HL-60 (cell line): ENCODE measurements around the gene PPEF1.

ENCODE experiments used
- GABPA ChIP-seq: IDR thresholded peaks from 2 replicates; pipeline ENCODE4 v1.6.1; 2012; ENCODE audit warnings: low read depth
- TF ChIP-seq, protein P1 (sequence below): IDR thresholded peaks from one replicate; pipeline ENCODE4 v1.5.1; 2011; ENCODE audit warnings: low read length, control low read depth, inconsistent platforms; ENCODE audit not compliant: insufficient read depth

DNA sequence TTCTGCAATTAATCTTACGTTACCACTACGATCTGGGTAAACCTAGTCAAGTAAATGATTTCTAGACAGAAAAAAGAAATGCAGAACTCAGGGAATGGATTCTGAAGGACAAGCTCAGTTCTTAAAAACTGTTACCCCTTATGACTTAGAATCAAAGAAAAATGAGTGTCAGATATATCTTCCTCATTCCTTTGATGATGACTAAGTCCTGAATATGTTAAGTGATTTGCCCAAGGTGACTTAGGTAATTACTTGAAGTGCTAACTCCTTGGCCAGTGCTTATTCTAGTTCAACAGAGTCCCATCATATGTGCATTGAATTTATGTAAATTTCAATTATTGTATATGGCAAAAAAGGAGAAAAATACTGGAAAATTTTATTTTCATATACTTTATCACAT is 92.5 kb downstream of the PPEF1 start:
- TF ChIP-seq, protein P1, sequence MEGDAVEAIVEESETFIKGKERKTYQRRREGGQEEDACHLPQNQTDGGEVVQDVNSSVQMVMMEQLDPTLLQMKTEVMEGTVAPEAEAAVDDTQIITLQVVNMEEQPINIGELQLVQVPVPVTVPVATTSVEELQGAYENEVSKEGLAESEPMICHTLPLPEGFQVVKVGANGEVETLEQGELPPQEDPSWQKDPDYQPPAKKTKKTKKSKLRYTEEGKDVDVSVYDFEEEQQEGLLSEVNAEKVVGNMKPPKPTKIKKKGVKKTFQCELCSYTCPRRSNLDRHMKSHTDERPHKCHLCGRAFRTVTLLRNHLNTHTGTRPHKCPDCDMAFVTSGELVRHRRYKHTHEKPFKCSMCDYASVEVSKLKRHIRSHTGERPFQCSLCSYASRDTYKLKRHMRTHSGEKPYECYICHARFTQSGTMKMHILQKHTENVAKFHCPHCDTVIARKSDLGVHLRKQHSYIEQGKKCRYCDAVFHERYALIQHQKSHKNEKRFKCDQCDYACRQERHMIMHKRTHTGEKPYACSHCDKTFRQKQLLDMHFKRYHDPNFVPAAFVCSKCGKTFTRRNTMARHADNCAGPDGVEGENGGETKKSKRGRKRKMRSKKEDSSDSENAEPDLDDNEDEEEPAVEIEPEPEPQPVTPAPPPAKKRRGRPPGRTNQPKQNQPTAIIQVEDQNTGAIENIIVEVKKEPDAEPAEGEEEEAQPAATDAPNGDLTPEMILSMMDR: no peak
- no peak for TF ChIP-seq GABPA
